ENCODE measurements around the gene MIAT.
A peak's percentile ranks its signal among the peaks of the same experiment; 100 is the strongest.
"Not testable (repeated sequence)": the region's sequence is repeated elsewhere in the genome, so short reads cannot be mapped to it uniquely, and the experiment has no call there.

Gene MIAT

GRCh38 chr22:26656891-26657851 lies at the start of gene MIAT:
Gene MIAT (plus strand): TSS chr22:26657588.
- in situ Hi-C loops (cut with MboI; ENCODE audit: low pct_unique_long_range_greater_than_20kb, low sequenced_read_pairs) = no loop called here
- no peak for DNase-seq

DNA sequence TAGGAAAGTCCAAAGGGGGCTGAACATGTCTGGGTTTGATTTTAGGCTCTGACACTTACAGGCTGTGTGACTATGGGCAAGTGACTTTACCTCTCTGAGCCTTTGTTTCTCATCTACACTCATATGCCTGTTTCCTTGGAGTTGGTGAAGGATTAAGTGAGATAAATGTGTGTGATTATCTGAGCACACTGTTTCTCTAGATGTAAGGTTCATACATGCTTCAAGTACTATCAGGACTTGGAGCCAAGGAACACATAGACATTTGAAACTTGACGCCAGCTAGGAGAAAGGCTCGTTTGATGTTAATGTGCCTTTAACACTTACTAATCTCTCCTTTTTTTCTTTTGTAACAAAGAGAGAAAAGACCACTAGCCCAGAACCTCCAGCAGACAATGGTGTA lies 49.3 kb upstream of the MIAT start:
- in situ Hi-C loops (cut with MboI; ENCODE audit: low pct_unique_long_range_greater_than_20kb, low sequenced_read_pairs) = no loop called here
- no peak for DNase-seq

DNA sequence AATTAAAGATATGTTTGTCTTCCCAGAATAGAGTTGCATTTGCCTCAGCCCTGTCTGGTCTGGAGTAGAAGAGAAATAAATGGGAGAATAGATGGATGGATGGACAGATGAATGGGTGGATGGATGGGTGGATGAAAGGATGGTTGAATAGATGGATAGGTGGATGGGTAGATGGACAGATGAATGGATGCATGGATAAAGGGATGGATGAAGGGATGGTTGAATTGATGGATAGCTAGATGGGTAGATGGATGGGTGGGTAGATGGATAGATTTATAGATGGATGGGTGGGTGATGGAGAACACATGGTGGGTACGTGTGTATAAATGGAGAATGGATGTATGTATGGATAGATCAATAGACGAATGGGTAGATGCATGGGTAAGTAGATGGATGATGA lies 48.1 kb upstream of the MIAT start:
- in situ Hi-C loops (cut with MboI; ENCODE audit: low pct_unique_long_range_greater_than_20kb, low sequenced_read_pairs) = no loop called here
- DNase-seq = no peak

- in situ Hi-C loops (cut with MboI; ENCODE audit: low pct_unique_long_range_greater_than_20kb, low sequenced_read_pairs) = no loop called here
- no peak for DNase-seq
These were observed 47.1 kb upstream of the MIAT start for GRCh38 chr22:26610072-26610958.

- DNase-seq = no peak
- in situ Hi-C loops (cut with MboI; ENCODE audit: low pct_unique_long_range_greater_than_20kb, low sequenced_read_pairs) = no loop called here
These were observed 46.4 kb upstream of the MIAT start for GRCh38 chr22:26610996-26611395.

GRCh38 chr22:26612652-26613051 lies 44.7 kb upstream of the MIAT start:
- in situ Hi-C loops (cut with MboI; ENCODE audit: low pct_unique_long_range_greater_than_20kb, low sequenced_read_pairs) = no loop called here
- no peak for DNase-seq

DNA sequence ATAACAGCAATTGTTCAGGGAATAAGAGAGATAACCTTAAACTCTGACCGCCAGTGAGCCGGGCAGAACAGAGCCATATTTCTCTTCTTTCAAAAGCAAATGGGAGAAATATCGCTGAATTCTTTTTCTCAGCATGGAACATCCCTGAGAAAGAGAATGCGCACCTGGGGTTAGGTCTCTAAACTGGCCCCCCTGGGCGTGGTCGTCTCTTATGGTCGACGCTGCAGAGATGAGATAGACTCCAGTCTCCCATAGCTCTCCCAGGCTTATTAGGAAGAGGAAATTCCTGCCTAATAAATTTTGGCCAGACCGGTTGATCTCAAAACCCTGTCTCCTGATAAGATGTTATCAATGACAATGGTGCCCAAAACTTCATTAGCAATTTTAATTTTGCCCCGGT lies 43.6 kb upstream of the MIAT start:
- in situ Hi-C loops (cut with MboI; ENCODE audit: low pct_unique_long_range_greater_than_20kb, low sequenced_read_pairs); DNase-seq: not testable (repeated sequence)

DNA sequence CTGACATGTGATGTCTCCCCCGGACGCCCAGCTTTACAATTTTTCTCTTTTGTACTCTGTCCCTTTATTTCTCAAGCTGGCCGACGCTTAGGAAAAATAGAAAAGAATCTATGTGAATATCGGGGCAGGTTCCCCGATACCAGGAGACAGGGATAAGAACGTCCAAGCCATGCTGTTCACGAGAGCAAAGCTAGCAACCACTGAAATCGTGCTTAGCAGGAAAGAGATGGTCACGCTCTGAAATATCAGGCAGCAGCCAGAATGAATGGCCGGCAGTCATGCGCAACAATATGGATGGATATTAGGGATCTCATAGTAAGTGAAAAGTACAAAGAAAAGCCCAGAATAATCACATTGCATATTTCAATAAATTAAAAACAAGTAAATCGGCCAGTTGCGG lies 43.1 kb upstream of the MIAT start:
- in situ Hi-C loops (cut with MboI; ENCODE audit: low pct_unique_long_range_greater_than_20kb, low sequenced_read_pairs) = no loop called here
- no peak for DNase-seq

DNA sequence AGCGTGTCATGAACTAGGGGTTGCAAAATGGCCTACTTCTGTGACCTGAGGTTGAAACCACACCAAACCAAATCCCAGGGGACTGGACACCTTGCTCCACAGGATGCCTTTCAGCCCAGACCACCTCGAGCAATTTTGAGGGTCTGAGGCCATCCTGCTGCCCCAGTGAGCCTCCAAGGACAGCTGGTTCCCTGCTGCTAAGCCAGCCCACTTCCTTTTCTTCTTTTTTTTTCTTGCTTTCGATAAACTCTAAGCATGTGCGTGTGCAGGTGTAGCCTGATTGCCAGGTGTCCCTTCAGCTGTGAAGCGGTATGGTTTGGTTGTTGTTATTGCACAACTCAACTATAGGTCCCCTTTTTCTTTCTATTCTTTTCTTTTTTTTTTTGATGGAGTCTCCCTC lies 42.2 kb upstream of the MIAT start:
- in situ Hi-C loops (cut with MboI; ENCODE audit: low pct_unique_long_range_greater_than_20kb, low sequenced_read_pairs) = no loop called here
- DNase-seq = no peak

GRCh38 chr22:26615830-26616435 lies 41.5 kb upstream of the MIAT start:
- DNase-seq = no peak
- in situ Hi-C loops (cut with MboI; ENCODE audit: low pct_unique_long_range_greater_than_20kb, low sequenced_read_pairs) = no loop called here

GRCh38 chr22:26616650-26617049 lies 40.7 kb upstream of the MIAT start:
- no peak for DNase-seq
- in situ Hi-C loops (cut with MboI; ENCODE audit: low pct_unique_long_range_greater_than_20kb, low sequenced_read_pairs) = no loop called here

- peak; percentile 78 for DNase-seq
- in situ Hi-C loops (cut with MboI; ENCODE audit: low pct_unique_long_range_greater_than_20kb, low sequenced_read_pairs) = no loop called here
These were observed 39.9 kb upstream of the MIAT start, which contains the start of gene CRYBB1 for GRCh38 chr22:26617271-26618199. Gene CRYBB1 (minus strand): TSS chr22:26618027. CDS start chr22:26616319, 1,708 bp downstream.

- in situ Hi-C loops (cut with MboI; ENCODE audit: low pct_unique_long_range_greater_than_20kb, low sequenced_read_pairs) = no loop called here
- DNase-seq = no peak
These were observed 38.9 kb upstream of the MIAT start for GRCh38 chr22:26618455-26618854.

DNA sequence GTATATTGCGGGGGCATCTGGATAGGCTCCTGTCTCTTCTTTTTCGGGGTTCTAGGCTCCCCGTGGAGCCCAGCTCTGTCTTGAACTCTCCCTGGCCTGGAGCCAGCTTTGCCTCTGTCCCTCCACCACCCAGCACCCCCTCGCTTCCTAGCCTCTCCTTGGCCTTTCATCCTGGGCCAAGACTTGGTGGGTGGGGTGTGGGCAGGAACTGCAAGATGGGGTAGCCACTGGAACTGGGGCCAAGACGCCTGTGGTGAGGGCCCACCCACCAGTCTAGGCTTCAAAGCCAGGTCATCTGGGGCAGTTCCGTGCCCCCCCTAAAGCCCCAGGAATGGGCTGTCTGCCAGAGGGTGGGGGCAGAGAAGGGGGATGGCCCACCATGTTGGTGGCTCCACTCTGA lies 37.9 kb upstream of the MIAT start:
- DNase-seq = no peak
- in situ Hi-C loops (cut with MboI; ENCODE audit: low pct_unique_long_range_greater_than_20kb, low sequenced_read_pairs) = no loop called here

- no peak for DNase-seq
- in situ Hi-C loops (cut with MboI; ENCODE audit: low pct_unique_long_range_greater_than_20kb, low sequenced_read_pairs) = no loop called here
These were observed 37.2 kb upstream of the MIAT start for GRCh38 chr22:26620197-26620596.

DNA sequence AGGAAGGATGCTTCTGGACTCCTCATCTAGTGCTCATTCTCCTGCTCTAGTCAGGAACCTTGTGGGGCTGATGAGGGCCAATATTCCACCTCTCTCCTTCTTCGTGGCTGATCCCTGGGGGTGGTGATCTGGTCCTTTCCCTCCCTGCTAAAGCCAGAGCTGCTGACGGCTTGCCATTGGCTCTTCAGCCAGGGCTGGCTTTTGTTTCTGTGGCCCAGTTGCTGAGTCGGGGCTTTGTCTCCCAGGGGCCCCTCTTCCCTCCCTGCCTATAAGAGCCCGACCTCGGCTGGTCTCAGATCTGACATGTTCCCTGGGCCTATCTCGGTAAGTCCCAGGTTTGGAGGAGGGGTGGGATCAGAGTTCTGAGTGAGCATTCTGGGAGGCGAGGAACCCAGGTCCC lies 35.7 kb upstream of the MIAT start, which contains the start of gene CRYBA4:
Gene CRYBA4, plus strand, starts transcription at position 301 of the 400 bp plus-strand sequence. CDS start 634 bp downstream, outside the sequence.
- in situ Hi-C loops (cut with MboI; ENCODE audit: low pct_unique_long_range_greater_than_20kb, low sequenced_read_pairs) = no loop called here
- DNase-seq = no peak

- in situ Hi-C loops (cut with MboI; ENCODE audit: low pct_unique_long_range_greater_than_20kb, low sequenced_read_pairs) = no loop called here
- no peak for DNase-seq
These were observed 33.4 kb upstream of the MIAT start for GRCh38 chr22:26623984-26624383.

GRCh38 chr22:26624803-26625202 lies 32.6 kb upstream of the MIAT start:
- in situ Hi-C loops (cut with MboI; ENCODE audit: low pct_unique_long_range_greater_than_20kb, low sequenced_read_pairs) = no loop called here
- no peak for DNase-seq

Measured in KBM-7 (cell line).